GM13976 (cell line): ENCODE measurements around the gene VAV1.
"Not testable (repeated sequence)": the region's sequence is repeated elsewhere in the genome, so short reads cannot be mapped to it uniquely, and the experiment has no call there.

Experiments
- DNase-seq: peaks from one replicate; pipeline ENCODE4 v3.0.0; 2012; ENCODE audit warnings: low spot score
- in situ Hi-C: fragments of 300-500 bp; cut with MboI; formaldehyde crosslinking; loops from one replicate; pipeline ENCODE4 v1.12.0; 2022; ENCODE audit warnings: low sequenced_read_pairs, mixed read lengths, inconsistent platforms; ENCODE audit not compliant: unreplicated experiment
- TF ChIP-seq, protein P1 (sequence below): IDR thresholded peaks from 2 replicates; pipeline ENCODE4 v1.5.1; 2012; ENCODE audit warnings: borderline replicate concordance, mild to moderate bottlenecking; ENCODE audit not compliant: insufficient read depth; ENCODE audit errors: extremely low read depth, missing control alignments, control extremely low read depth

The VAV1 gene

DNA sequence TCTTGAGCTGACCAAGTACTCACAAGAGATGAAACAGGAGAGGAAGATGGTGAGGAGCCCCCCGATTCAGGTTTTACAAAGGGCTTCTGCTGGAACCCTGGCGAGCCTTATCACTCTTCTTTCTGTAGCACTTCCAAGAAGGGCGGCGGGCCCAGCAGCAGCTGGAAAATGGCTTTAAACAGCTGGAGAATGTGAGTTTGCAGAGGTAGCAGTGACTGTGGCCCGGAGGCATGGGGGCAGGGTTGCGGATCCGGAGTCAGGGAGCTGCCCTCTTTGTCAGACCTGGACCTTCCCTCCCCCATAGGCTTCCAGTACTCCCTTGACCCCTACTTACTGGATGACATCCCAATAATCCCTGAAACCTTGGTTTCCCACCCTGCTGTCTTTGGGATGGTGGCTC, 29.4 kb upstream of the VAV1 start:
- DNase-seq = no peak
- TF ChIP-seq, protein P1, sequence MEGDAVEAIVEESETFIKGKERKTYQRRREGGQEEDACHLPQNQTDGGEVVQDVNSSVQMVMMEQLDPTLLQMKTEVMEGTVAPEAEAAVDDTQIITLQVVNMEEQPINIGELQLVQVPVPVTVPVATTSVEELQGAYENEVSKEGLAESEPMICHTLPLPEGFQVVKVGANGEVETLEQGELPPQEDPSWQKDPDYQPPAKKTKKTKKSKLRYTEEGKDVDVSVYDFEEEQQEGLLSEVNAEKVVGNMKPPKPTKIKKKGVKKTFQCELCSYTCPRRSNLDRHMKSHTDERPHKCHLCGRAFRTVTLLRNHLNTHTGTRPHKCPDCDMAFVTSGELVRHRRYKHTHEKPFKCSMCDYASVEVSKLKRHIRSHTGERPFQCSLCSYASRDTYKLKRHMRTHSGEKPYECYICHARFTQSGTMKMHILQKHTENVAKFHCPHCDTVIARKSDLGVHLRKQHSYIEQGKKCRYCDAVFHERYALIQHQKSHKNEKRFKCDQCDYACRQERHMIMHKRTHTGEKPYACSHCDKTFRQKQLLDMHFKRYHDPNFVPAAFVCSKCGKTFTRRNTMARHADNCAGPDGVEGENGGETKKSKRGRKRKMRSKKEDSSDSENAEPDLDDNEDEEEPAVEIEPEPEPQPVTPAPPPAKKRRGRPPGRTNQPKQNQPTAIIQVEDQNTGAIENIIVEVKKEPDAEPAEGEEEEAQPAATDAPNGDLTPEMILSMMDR = no peak
- in situ Hi-C loops = loop anchor here (10.0 kb wide), 1 partner anchor 122 kb away; no protein-coding TSS in a partner anchor

DNA sequence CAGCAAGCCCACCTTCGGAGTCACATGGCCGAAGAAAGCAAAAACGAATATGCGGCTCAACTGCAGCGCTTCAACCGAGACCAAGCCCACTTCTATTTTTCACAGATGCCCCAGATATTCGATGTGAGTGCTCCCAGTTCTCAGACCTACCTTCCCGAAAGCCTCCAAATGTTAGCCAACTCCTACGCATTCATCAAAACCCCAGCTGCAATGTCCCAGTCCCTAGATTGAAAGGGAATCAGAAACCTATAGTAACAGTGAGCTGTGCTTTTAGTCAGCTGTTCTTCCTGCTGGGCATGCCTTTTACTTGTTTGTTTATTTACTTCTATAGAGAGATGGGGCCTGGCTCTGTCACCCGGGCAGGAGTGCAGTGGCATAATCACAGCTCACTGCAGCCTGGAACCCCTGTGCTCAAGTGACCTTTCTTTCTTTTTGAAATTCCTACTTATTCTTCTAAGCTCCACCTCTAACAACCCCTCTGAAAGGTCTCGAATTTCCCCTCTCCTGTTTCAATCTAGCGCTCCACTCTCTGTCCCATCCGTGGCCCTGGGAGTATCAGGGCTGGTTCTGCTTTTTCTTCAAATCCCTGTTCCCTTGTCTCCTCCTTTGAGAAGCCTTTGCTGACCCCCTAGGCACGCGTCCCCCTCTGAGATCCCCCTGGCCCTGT, 28.7 kb upstream of the VAV1 start:
- no peak for DNase-seq
- in situ Hi-C loops = loop anchor here (10.0 kb wide), 1 partner anchor 121 kb away; no protein-coding TSS in a partner anchor
- TF ChIP-seq, protein P1 = no peak

DNA sequence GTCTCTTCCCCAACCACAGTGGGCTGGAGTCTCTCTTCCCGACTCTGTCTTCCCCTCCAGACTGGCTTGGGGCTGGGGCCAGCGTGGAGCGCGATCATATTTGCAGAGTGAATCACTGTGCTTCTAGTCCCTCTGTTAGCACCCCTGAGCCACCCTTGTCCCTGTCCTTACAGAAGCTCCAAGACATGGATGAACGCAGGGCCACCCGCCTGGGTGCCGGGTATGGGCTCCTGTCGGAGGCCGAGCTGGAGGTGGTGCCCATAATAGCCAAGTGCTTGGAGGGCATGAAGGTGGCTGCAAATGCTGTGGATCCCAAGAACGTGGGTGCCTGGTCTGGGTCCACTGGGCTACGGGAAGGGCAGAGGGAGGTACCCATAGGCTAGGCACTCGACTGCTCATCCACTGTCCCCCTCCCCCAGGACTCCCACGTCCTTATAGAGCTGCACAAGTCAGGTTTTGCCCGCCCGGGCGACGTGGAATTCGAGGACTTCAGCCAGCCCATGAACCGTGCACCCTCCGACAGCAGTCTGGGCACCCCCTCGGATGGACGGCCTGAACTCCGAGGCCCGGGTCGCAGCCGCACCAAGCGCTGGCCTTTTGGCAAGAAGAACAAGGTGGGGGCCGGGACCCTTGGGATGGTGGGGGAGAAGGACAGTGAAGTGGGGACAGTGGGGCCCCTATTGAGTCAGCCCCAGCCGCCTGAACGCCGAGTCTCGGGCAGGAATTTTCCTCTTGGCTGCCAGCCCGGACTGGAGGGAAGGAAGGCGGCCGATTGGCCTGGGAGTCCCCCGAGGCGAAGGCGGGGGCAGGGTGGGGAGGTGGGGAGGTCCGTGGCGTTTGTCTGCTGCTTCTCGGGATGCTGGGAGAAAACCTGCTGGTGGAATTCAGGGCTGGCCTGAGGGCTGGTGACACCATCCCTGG, 27.9 kb upstream of the VAV1 start:
- in situ Hi-C loops = loop anchor here (10.0 kb wide), 1 partner anchor 120 kb away; no protein-coding TSS in a partner anchor
- DNase-seq = no peak
- TF ChIP-seq, protein P1 = no peak

DNA sequence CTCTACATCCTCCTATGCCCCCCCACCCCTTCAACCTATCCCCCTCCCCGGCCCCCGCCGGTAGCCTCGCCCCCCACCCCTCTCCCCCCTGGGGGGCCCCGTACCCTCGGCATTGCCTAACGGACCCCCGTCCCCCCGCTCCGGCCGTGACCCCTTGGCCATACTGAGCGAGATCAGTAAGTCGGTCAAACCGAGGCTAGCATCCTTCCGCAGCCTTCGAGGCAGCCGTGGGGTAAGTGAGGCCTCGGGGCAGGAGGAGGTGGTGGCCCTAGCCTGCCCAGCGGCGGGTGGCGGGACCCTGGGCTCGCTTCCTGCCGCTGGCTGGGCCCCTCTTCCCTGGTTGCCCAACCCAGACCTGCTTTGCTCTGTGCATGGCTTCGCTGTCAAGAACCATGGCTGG, 26.5 kb upstream of the VAV1 start:
- in situ Hi-C loops = loop anchor here (10.0 kb wide), 1 partner anchor 119 kb away; no protein-coding TSS in a partner anchor
- TF ChIP-seq, protein P1 = no peak
- DNase-seq = no peak

DNA sequence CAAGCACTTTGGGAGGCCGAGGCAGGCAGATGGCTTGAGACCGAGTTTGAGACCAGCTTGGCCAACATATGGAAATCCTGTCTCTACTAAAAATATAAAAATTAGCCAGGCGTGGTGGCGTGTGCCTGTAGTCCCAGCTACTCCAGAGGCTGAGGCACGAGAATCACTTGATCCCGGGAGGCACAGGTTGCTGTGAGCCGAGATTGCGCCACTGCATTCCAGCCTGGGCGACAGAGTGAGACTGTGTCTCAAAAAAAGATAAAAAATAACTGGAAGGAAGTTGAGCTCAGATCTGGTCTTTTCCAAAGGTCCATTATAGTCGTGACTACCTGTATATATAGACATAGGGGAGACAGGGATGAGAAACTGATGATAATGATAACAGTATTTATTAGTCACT, 24.0 kb upstream of the VAV1 start:
- DNase-seq = not testable (repeated sequence)
- in situ Hi-C loops = loop anchor here (10.0 kb wide), 1 partner anchor 116 kb away; no protein-coding TSS in a partner anchor

DNA sequence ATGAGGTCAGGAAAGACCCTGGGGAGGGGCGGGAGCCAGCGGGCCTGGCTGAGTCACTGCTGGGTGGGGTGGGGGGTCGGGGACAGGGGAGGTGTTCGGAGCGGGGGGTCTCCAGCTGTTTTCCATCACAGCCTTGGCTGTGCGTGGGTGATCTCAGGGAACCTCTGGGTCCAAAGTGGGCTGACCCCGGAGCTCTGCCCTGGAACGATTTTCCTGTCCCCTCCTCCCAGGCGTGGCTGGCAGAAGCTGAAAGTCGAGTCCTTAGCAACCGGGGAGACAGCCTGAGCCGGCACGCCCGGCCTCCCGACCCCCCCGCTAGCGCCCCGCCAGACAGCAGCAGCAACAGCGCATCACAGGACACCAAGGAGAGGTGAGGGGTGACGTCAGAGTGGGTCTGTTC, 22.4 kb upstream of the VAV1 start:
- in situ Hi-C loops = no loop called here
- TF ChIP-seq, protein P1 = no peak
- DNase-seq = peak; percentile 13

DNA sequence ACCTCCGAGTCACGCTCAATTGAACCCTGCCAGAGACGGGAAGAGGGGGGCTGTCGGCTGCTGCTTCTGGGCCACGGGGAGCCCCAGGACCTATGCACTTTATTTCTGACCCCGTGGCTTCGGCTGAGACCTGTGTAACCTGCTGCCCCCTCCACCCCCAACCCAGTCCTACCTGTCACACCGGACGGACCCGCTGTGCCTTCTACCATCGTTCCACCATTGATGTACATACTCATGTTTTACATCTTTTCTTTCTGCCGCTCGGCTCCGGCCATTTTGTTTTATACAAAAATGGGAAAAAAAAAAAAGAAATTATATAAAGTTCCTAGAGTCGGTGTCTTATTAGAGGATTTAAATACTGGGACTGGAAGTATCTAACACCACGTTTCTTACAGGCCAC, 21.3 kb upstream of the VAV1 start:
- DNase-seq = no peak
- in situ Hi-C loops = no loop called here
- TF ChIP-seq, protein P1 = no peak
